SW 1271 (cell line): ENCODE results near the gene PRM2.

ENCODE experiments used
- DNase-seq, 2 experiments: peaks; one replicate each; lab custom pipeline; 2025; lab: John Stamatoyannopoulos, UW

Gene PRM2

DNA sequence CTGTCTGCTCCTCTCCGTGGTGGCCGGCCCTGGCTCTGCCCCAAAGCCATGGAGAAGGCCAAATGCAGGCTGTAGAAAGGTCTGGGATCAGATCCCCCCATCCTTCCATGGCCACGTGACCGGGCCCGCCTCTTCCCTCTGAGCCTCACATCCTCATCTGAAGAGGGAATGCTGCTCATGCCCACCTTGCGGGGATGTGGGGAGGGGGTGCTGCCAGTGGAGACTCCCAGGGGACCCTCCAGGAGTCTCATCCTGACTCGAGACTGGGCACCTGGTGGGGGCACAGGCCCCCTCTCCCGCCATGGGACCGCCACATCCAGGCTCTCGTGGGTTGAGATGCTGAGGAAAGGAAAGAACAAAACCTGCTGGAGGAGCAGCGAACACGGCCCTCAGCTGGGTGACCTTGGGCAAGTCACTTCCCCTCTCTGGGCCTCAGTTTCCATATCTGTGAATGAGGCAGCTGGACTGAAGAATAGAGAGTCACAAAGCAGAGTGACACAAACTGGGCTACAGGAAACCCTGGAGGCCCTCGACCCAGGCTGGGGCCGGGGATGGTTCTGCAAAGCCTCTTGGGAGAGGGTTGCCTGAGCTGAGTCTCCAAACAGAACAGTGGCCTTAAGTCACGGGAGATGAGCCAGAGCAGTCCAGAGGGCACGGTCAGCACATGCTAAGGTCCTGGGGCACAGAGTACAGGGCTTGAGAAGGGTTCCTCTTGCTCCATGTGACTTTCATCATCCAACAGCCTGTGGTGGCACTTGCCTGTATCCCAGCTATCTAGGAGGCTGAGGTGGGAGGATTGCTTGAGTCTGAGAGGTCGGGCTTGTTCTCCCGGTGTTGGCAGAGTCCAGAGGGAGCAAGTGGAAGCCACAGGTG is 50.4 kb downstream of the PRM2 start:
- no peak for DNase-seq
